DMS79 treated with DMSO at 0.1 percent for 48 hours (cell line): Measurements from ENCODE around the gene TREML1.
A peak's percentile ranks its signal among the peaks of the same experiment; 100 is the strongest.

Source experiments
- DNase-seq: peaks from one replicate; lab custom pipeline; 2025; lab: John Stamatoyannopoulos, UW

Gene TREML1

GRCh38 chr6:41147917-41148316 lies 6.2 kb downstream of the TREML1 start:
- no peak for DNase-seq

DNA sequence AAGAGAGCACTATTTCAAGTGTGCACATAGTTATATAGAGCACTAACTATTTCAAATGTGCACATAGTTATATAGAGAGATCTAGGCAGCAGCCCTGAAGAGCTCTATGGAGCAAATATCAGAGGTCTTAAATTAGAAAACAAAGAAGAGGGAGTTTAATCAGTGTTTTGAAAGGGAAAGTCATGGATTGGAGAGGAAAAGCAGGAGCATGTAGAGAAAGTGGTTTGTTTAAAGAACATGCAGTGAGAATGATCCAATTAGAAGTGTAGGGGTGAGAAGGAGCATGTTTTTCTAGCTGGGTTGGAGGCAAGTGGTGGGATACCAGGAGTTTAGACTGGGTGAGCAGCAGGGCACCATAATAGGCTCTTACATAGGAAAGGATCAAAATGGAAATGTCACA lies 17.2 kb downstream of the TREML1 start:
- DNase-seq, result no peak

DNA sequence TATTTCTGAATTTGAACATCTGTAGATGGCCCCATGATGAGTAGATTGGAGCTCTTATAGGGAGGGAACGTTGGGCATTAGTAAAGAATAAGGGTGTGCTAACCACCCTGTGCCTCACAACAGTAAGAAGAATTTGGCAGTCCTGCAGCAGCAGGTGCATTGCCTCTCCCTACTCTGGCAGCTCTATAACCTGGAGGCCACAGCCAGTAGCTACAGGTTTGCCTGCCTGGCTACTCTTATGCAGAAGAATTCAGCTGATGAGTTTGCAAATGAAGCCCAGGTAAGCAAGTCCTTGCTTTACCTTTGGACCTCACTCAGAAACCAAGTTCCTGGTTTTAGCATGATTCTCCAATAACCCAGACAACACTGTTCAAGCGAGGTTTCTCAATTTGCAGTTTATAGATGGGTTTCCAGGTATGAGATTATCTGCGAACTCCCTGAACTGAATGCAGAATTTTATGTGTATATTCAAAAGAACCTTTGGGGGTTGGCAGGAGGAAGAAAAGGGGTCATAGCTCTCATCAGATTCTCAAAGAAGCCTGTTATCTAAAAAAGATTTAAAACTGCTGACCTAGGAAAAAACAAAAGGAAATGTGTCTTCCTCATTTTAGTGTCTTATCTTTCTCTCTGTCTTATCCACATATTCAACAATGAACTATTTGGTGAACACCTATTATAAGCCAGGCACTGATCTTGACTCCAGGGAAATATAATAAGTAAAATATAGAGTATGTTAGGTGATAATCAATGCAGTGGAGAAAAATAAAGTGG lies 18.9 kb downstream of the TREML1 start:
- DNase-seq, result no peak

- DNase-seq, result peak; percentile 68
Measured at GRCh38 chr6:41132254-41132653, 21.9 kb downstream of the TREML1 start.

GRCh38 chr6:41125282-41125681 lies 28.9 kb downstream of the TREML1 start:
- no peak for DNase-seq

DNA sequence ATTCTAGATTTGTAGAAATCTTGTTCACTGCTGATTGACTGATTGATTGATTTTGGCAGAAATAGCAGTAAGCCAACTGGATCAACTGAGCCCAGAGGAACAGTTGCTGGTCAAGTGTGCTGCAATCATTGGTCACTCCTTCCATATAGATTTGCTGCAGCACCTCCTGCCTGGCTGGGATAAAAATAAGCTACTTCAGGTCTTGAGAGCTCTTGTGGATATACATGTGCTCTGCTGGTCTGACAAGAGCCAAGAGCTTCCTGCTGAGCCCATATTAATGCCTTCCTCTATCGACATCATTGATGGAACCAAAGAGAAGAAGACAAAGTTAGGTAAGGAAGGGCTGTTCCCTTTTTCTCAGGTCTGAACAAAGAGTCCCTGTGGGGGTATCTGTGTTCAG lies 31.2 kb downstream of the TREML1 start:
- DNase-seq, result peak; percentile 36

- peak; percentile 56 for DNase-seq
Measured at GRCh38 chr6:41122373-41122772, 31.8 kb downstream of the TREML1 start.

- no peak for DNase-seq
Measured at GRCh38 chr6:41120058-41120457, 34.1 kb downstream of the TREML1 start.

- no peak for DNase-seq
Measured at GRCh38 chr6:41119508-41119907, 34.6 kb downstream of the TREML1 start.

DNA sequence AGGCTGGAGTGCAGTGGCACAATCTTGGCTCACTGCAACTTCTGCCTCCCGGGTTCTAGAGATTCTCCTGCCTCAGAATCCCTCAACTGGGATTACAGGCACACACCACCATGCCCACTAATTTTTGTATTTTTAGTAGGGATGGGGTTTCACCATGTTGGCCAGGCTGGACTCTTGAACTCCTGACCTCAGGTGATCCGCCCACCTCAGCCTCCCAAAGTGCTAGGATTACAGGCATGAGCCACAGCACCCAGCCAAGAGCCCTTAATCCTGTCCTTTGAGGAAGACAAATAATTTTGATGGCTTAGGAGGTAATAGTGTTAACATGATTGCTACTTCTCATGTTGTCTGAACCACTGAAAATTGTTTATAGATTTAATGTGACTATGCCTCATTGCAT lies 39.1 kb downstream of the TREML1 start:
- peak; percentile 91 for DNase-seq

GRCh38 chr6:41111017-41111416 lies 43.1 kb downstream of the TREML1 start:
- DNase-seq, result peak; percentile 69

DNA sequence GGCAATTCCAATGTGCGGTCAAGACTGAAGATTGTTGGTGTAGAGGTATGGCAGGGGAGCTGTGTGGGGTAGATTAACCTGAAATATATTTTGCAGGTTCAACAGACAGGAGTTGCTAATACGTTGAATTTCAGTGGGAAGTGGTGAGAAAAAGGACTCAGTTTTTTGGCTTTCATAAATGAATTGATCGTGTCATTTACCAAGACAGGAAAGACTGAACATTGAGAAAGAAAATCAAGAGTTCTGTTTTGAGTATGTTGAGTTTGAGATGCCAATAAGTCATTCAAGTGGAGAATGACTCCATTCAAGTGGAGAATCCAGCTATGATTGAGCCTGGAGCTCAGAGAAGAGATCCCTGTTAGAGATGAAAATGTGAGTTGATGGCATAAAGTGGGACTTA lies 50.3 kb downstream of the TREML1 start:
- DNase-seq, result no peak

DNA sequence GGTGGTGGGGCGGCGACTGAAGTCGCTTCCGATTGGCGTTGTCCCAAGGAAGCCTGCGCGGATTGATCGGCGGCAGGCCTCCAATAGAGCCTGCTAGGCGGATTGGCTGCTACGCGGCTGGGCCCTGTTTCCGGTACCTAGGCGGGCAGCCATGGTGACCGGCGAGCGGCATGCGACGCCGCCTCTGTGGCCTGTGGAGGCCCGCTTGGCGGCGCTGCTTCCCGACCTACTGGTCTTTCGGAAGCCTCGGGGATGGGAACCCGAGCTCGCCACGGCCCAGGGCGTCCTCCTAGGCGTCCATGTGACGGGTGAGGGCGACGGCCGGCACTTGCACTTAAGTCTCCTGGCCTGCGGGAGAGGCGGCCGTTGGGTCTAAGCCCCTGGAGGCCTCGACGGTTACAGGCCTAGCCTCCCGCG lies 53.3 kb downstream of the TREML1 start:
- no peak for DNase-seq
